ENCODE results near the gene GTF3C5.
"Not testable (repeated sequence)": the region's sequence is repeated elsewhere in the genome, so short reads cannot be mapped to it uniquely, and the experiment has no call there.

Gene GTF3C5

GRCh38 chr9:133051966-133052539 lies 21.3 kb downstream of the GTF3C5 start:
- DNase-seq (ENCODE audit: extremely low read depth in 1 of 2, low read depth in 1 of 2) = no peak

GRCh38 chr9:133054194-133054890 lies 23.5 kb downstream of the GTF3C5 start:
- no peak for DNase-seq (ENCODE audit: extremely low read depth in 1 of 2, low read depth in 1 of 2)

GRCh38 chr9:133054966-133055365 lies 24.2 kb downstream of the GTF3C5 start:
- no peak for DNase-seq (ENCODE audit: extremely low read depth in 1 of 2, low read depth in 1 of 2)

- no peak for DNase-seq (ENCODE audit: extremely low read depth in 1 of 2, low read depth in 1 of 2)
These were observed 25.1 kb downstream of the GTF3C5 start for GRCh38 chr9:133055788-133056420.

- no peak for DNase-seq (ENCODE audit: extremely low read depth in 1 of 2, low read depth in 1 of 2)
These were observed 25.7 kb downstream of the GTF3C5 start for GRCh38 chr9:133056533-133056932.

GRCh38 chr9:133057006-133057405 lies 26.2 kb downstream of the GTF3C5 start:
- DNase-seq (ENCODE audit: extremely low read depth in 1 of 2, low read depth in 1 of 2) = no peak

- no peak for DNase-seq (ENCODE audit: extremely low read depth in 1 of 2, low read depth in 1 of 2)
These were observed 26.8 kb downstream of the GTF3C5 start for GRCh38 chr9:133057553-133057952.

- DNase-seq (ENCODE audit: extremely low read depth in 1 of 2, low read depth in 1 of 2) = no peak
These were observed 27.3 kb downstream of the GTF3C5 start for GRCh38 chr9:133058071-133058470.

GRCh38 chr9:133058550-133059320 lies 27.9 kb downstream of the GTF3C5 start:
- no peak for DNase-seq (ENCODE audit: extremely low read depth in 1 of 2, low read depth in 1 of 2)

- DNase-seq (ENCODE audit: extremely low read depth in 1 of 2, low read depth in 1 of 2) = no peak
These were observed 28.8 kb downstream of the GTF3C5 start for GRCh38 chr9:133059623-133060022.

- DNase-seq (ENCODE audit: extremely low read depth in 1 of 2, low read depth in 1 of 2) = no peak
These were observed 29.6 kb downstream of the GTF3C5 start for GRCh38 chr9:133060417-133060841.

GRCh38 chr9:133061019-133061763 lies 30.4 kb downstream of the GTF3C5 start:
- DNase-seq (ENCODE audit: extremely low read depth in 1 of 2, low read depth in 1 of 2) = not testable (repeated sequence)

GRCh38 chr9:133061764-133062145 lies 31.0 kb downstream of the GTF3C5 start, which contains the start of gene CEL:
TSS of gene CEL (plus strand) at chr9:133061981. CDS start at chr9:133062003, 22 bp downstream.
- not testable (repeated sequence) for DNase-seq (ENCODE audit: extremely low read depth in 1 of 2, low read depth in 1 of 2)

- not testable (repeated sequence) for DNase-seq (ENCODE audit: extremely low read depth in 1 of 2, low read depth in 1 of 2)
These were observed 31.8 kb downstream of the GTF3C5 start for GRCh38 chr9:133062569-133062968.

GRCh38 chr9:133063159-133063499 lies 32.3 kb downstream of the GTF3C5 start:
- no peak for DNase-seq (ENCODE audit: extremely low read depth in 1 of 2, low read depth in 1 of 2)

GRCh38 chr9:133063500-133064231 lies 32.9 kb downstream of the GTF3C5 start:
- DNase-seq (ENCODE audit: extremely low read depth in 1 of 2, low read depth in 1 of 2) = no peak

GRCh38 chr9:133064241-133065069 lies 33.7 kb downstream of the GTF3C5 start:
- DNase-seq (ENCODE audit: extremely low read depth in 1 of 2, low read depth in 1 of 2) = no peak

- DNase-seq (ENCODE audit: extremely low read depth in 1 of 2, low read depth in 1 of 2) = no peak
These were observed 34.2 kb downstream of the GTF3C5 start for GRCh38 chr9:133065070-133065388.
